HG03432 (cell line): ENCODE results near the gene SMAD1.

Experiments
- ATAC-seq: cut with Tn5 transposase; IDR thresholded peaks from one replicate; pipeline ENCODE4 v1.9.1; 2021; ENCODE audit warnings: mild to moderate bottlenecking, moderate library complexity; ENCODE audit not compliant: unreplicated experiment

SMAD1 gene

GRCh38 chr4:145481164-145481941 lies at the start of gene SMAD1:
Gene SMAD1 (plus strand): TSS chr4:145481853. CDS start chr4:145514614, 32,761 bp downstream.
- peak; percentile 61 for ATAC-seq

DNA sequence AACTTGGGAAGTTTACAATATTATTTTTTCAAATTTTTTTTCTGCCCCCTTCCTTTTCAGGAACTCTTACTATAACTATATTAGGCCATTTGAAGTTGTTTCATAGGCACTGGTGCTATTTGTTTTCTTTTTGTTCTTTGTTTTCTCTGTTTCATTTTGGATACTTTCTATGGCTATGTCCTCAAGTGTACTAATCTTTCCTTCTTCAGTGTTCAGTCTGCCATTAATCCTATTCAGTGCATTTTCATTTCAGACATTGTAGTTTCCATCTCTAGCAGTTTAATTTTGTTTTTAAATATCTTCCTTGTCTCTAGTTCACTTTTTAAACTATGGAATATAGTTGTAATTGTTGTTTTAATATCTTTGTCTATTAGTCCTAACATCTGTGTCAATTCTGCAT lies 48.0 kb upstream of the SMAD1 start:
- ATAC-seq = no peak

DNA sequence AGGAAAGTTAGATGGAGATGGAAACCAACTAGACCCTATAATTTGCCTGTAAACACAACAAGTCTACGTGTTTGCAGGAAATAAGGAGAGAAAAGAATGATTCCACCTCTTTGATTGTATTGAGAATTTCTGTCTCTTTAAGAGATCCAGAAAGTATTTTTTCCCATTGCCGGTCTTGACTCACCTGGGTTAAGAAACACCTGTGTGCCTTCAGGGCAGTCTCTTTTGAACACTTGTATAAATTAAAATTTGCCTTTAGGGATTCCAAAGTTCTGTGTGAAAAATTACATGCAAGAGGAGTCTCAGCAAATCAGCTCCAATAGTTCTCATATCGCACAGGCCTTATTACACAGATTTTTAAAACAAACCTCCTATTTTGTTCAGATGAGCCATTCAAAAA lies 46.0 kb upstream of the SMAD1 start:
- ATAC-seq = no peak

GRCh38 chr4:145436114-145436513 lies 45.5 kb upstream of the SMAD1 start:
- ATAC-seq = no peak

DNA sequence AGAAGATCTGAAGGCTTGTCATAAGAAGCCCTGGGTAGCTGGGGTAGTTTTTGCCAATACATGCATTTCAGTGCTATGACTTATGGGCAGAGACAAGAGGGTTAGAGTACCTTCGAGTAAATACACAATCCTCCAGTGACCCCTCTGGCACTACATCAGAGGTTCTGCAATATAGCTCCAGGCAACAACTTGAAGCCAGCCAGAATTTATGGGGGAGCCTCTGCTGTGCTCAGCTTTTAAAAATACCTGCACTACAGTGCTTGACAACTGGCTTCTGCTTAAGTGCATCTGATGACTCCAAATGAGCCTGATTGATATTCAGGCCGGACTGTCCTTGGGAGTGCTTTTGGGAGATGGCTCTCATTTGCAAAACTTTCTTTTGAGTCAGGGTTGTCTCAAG lies 44.9 kb upstream of the SMAD1 start:
- no peak for ATAC-seq

DNA sequence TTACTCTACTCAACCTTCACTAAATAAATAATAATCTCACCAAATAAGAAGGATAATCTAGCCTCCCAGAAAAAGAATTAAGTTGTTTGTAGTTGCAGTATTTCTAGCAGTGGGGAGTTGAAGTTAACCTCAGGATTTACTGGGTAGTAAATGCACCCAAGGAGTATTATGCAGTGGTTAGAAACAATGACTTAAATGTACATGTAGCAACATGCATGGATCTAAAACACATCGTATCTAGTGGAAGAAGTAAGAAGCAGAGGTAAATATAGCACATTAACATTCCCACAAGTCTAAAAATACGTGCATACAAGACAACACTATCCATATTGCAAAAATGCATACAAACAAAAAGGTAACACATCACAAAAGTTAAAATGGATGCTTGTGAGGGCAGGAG lies 44.2 kb upstream of the SMAD1 start:
- no peak for ATAC-seq

- no peak for ATAC-seq
These were observed 43.4 kb upstream of the SMAD1 start for GRCh38 chr4:145438298-145438697.

- no peak for ATAC-seq
These were observed 41.2 kb upstream of the SMAD1 start for GRCh38 chr4:145440292-145441007.

DNA sequence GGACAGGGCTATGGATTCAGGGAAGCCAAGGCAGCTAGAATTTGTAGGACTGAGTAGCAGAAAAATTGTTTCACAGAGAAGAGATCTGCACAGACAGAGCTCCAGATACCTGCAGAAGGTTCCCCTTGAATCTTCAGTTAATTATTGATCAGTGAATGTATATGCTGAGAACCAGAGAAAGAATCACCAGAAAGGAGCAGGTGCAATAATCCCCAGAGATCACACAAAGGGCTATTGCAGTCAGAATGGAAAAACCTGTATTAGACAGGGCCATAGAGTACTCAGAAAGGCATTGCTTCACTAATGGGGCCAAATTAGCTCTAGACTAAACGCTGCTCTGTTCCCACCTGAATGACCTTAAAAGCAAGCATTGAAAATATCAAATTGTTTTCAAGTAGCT lies 35.5 kb upstream of the SMAD1 start:
- ATAC-seq = peak; percentile 89

DNA sequence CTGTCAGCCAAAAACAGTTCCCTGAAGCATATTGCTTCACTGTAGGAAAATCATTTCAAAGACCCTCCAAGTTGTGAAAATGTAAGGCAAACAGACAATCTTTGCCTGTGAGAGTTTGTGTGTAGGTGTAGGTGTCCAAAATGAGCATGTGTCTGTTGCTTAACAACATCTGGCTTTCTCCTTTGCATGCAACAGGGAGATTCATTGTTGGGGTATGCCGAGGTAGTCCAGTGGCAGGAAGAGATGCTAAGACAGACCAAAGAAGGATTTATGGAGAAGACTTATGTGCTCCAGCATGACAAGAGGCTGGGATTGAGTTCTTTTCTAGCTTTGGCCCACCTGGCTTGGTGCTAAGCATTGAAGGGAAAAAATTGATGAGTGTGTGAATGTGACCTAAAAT lies 29.8 kb upstream of the SMAD1 start:
- ATAC-seq = no peak

DNA sequence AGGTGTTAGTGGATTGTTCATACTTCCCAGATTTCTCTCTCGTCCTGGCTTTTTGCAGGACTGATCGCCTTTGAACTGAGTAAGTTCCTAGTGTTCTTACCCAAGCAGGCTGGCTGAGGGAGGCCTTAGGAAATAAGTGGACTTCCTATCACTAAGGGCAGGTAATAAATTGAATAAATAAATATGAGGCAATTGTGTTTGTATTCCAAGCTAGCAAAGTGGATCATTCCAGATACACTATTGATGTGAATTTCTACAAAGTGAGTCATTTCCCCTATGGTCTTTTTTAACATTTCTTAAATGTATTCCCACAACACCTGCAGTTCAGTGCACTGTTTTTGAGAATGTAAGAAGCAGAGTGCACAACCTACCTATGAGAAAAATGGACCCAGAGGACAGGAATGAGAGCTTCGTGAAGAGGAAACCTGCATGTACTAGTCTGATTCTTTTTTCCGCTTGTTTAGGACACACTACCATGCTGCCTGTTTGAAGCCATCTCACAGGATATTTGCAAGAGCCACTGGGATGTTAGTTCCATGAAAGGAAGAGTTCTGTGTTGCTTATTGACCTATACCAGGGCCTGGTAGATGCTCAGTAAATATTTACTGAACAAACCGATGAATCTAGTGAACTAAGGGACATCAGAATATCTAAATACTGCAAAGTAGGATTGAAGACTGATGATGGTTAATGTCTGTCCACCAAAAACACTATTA lies 29.0 kb upstream of the SMAD1 start:
- ATAC-seq = no peak

- no peak for ATAC-seq
These were observed 28.5 kb upstream of the SMAD1 start for GRCh38 chr4:145453163-145453520.

DNA sequence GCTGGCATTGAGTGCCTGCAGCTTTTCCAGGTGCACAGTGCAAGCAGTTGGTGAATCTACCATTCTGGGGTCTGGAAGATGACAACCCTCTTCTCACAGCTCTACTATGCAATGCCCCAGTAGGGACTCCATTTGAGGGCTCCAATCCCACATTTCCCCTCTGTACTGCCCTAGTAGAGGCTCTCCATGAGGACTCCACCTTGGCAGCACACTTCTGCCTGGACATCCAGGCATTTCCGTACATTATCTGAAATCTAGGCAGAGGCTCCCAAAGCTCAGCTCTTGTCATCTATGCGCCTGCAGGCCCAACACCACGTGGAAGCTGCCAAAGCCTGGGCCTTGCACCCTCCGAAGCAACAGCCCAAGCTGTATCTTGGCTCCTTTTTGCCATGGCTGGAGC lies 8.4 kb upstream of the SMAD1 start:
- no peak for ATAC-seq

DNA sequence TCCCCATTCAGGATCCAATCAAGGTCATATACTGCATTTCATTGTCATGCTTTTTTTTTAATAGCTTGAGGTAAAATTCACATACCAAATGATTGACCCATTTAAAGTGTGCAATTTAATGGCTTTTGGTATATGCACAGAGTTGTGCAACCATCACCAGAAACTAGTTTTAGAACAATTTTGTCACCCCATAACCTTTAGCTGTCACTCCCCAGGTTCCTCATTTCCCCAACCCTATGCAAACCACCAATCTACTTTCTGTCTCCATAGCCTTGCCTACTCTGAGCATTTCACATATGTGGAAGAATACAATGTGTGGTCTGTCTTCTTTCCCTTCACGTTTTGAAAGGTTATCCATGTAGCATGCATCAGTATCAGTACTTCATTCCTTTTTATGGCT lies 1.4 kb upstream of the SMAD1 start:
- no peak for ATAC-seq

DNA sequence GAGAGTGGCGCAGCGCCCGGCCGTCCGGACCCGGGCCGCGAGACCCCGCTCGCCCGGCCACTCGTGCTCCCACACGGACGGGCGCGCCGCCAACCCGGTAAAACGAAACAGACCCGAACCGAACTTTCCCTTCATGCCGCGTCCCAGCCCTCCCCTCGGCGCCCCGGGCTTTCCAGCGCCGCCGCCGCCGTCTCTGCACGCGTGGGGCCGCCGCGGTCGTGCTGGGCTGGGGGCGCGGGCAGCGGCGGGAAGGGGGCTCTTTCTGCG lies 222 bp downstream of the SMAD1 start:
- no peak for ATAC-seq

GRCh38 chr4:145482209-145483037 lies 770 bp downstream of the SMAD1 start:
- peak; percentile 39 for ATAC-seq

- ATAC-seq = no peak
These were observed 1.9 kb downstream of the SMAD1 start for GRCh38 chr4:145483514-145483913.

DNA sequence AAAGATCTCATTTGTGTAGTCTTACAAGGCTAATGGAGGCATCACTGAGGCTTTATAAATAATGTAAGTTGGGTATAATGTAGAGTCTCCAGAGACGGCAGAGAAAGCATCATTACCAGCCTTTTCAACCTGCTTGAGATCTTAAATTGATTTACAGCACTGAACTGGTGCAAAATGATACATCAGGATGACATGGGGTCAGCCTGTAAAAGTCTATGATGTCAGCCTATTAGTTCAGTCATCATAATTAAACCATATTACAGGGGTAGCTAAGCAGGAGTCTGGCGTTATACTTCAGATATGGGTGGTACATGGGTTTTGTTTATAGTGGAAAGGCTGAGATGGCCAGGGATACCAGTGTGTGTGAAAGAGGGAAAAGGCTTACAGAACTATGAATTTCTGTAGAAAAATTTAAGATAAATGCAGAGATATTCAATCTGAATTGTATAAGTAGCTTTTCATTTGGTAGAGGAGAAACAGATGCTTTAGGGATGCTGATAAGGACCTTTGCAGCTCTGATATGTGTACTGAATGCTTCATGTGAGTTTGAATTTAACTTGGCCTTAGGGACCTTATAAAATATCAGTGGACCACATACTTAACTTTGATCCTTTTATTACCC lies 2.7 kb downstream of the SMAD1 start:
- ATAC-seq = no peak

DNA sequence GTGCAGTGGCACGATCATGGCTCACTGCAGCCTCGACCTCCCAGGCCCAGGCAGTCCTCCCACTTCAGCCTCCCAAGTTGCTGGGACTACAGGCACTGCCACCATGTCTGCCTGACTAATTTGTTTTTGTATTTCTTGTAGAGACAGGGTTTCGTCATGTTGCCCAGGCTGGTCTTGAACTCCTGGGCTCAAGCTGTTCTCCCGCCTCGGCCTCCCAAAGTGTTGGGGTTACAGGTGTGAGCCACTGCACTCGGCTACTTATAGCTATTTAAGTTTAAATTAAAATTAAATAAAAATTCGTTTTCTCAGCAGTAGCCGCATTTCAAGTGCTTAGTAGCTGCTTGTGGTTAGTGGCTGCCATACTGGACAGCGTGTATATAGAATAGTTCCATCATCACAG lies 3.5 kb downstream of the SMAD1 start:
- ATAC-seq = no peak

DNA sequence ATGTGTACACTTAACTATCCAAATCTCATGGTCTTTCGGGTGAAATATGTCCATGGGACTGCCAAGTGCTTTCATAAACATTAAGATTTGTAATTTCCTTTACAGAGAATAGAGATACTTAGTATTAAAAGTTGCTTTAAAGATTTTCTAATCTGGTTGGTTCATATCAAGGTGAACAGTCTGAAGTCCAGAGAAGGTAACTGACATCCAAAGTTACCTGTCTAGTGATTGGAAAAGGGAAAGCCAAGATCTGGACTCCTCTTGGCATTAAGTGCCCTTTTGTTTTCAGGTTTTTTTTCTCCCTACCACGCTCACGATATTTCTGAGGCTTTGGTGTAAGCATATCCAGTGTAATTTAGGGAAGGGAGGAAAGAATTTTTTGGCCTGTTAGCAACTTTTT lies 5.0 kb downstream of the SMAD1 start:
- no peak for ATAC-seq

GRCh38 chr4:145487631-145488030 lies 6.0 kb downstream of the SMAD1 start:
- ATAC-seq = peak; percentile 93
